HG02763 (cell line): ENCODE measurements around the gene MYBBP1A.

ENCODE experiments used
- ATAC-seq: cut with Tn5 transposase; IDR thresholded peaks from one replicate; pipeline ENCODE4 v1.9.1; 2021; ENCODE audit warnings: mild to moderate bottlenecking, moderate library complexity; ENCODE audit not compliant: unreplicated experiment

MYBBP1A gene

DNA sequence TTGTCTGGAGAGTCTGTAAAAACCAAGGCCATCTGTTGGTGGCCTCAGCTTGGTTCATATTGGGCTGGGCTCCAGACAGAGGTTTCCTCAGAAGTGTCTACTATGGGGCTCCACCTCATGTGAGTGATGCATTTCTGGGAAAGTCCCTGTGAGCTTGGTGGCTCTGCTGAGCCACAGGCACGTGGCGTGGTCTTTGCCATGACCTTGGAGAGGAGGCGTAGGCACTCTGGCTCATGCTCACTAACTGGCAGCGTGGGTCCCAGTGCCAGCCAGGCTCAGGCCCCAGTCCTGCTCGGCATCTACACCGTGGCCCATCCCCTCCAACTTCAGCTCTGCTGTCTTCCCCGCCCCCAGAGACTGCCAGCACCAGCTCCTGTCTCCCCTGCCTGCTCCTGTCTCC lies 18.5 kb upstream of the MYBBP1A start:
- no peak for ATAC-seq

DNA sequence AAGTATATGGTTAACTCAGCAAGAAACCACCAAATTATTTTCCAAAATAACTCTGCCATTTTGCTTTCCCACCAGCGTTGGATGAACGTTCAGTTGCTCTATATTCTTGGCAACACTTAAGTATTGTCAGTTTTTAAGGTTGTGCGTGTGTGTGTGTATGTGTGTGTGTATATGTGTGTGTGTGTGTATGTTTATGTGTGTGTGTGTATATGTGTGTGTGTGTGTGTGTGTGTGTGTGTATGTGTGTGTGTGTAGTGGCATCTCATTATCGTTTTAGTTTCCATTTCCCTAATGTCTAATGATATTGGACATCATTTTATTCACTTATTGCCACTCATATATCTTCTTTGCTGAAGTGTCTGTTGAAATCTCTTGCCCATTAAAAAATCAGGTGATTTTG lies 17.9 kb upstream of the MYBBP1A start:
- no peak for ATAC-seq

DNA sequence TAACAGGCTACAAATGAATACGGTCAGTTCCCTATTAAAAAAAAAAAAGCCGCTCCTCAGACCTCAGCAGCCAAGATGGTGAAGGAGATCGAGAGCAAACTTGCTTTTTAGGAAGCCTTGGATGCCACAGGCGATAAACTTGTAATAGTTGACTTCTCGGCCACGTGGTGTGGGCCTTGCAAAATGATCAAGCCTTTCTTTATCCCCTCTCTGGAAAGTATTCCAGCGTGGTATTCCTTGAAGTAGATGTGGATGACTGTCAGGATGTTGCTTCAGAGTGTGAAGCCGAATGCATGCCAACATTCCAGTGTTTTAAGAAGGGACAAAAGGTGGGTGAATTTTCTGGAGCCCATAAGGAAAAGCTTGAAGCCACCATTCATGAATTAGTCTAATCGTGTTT lies 16.9 kb upstream of the MYBBP1A start:
- no peak for ATAC-seq

DNA sequence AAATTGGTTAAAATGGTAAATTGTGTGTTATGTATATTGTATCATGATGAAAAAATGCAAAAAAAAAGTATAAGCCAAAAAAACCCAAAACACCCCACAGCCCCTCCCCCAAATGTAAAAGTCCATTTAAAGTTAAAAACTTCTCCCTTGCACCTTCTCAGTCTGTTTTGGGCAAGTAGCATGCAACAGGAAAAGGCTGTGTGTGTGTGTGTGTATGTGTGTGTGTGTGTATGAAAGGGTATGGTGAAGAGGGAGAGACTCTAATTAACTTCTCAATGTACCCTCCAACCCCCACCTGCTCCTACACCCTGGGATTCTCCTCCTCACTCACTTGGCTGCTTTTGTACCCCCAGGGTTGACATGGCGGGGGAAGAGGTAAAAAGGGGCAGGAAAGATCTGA lies 14.4 kb upstream of the MYBBP1A start:
- no peak for ATAC-seq

DNA sequence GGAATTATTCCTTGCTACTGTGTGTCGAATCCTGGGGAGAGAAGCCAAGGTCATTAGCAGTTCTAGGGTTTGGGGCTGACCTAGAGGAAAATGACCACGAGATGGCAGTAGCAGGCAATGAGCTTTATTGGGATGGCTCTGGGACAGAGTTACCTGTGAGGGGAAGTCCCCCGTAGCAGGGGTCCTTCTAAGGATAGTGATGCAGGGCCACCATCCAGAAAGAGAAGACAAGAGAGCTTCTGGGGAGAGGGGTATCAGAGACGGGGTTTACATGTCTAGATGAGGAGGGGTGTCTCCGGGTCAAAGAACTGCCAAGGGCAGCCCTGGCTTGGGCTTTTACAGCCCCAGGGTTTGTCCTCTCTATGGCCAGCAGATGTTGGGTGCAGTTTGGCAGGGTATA lies 11.6 kb upstream of the MYBBP1A start:
- ATAC-seq = no peak

DNA sequence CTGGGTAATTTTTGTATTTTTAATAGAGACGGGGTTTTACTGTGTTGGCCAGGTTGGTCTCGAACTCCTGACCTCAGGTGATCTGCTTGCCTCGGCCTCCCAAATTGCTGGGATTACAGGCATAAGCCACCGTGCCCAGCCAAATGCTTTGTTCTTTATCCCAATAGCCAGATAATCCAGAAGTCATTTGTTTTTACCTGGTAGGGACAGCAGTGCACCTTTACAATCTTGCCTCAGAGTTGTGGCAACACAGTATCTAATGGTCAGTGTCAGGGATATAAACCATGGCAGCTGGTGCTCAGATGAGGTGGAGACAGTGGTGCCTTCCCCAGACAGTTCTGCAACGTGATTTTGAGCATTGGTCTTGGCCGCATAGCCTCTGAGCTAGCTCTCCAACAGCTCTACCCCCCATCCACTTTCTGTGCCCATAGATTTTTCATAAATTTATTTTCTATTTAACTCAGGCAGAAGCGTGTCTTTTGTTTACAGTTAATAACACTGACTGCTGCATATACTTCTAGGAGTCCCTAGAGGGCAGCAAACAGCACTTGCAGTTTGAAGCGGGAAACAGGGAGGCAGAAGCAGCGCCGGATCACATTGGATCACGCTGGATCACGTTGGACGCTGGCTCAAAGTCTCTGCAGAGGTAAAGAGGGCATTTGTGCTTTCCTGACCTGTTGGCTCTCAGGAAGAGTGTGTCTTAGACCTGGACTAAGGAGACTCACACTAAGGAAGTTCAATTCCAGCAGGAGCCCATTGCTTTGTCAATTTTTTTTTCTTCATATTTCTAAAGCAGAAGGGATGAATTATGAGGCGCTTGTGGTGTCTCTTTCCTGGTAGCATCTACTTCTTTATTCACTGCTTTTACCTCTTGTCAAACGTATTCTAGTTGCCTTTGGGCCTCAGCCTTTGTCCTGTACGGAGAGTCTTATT lies 10.3 kb upstream of the MYBBP1A start:
- ATAC-seq = no peak

DNA sequence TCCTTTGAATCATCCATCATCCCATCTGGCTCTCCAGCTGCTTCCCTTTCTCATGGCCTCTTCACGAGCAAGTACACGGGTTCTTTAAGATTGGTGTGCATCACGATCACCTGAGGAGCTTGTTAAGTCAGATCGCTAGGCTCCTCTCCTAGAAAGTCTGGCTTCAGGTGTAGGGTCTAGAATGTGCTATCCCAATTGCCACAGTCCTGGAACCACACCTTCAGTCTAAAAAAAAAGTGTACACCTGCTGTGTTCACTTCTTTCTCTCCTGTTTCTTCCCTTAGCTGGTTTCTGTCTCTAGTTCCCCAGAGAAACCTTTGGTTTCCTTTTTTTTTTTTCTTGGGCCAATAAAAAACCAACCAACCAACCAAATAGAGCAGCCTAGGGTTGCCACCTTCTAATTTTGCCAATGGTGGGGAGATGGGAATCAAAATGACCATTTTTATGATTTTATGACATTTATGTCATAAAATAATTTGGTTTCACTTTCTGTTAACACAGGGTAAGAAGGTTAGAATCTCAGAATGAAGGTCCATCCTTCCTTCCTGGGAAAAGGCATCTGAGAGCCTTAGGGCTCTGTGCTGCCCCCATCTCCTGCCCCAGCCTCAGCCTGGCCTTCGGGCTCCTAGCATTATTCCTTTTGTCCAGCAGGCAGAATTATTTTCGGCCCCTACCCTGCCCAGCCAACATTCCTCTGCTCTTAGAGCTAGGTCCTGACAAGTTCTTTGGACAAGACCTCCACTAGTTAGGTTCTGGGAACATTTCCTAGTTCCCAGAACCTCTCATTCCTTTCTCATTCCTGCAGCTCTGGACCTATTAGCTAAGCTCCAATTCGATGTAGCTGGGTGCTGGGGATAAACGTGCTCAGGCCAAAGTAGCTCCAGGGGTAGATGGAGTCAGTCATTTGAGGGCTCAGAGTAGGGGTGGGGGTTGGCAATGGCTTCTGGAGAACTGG lies 7.1 kb upstream of the MYBBP1A start:
- ATAC-seq = no peak

DNA sequence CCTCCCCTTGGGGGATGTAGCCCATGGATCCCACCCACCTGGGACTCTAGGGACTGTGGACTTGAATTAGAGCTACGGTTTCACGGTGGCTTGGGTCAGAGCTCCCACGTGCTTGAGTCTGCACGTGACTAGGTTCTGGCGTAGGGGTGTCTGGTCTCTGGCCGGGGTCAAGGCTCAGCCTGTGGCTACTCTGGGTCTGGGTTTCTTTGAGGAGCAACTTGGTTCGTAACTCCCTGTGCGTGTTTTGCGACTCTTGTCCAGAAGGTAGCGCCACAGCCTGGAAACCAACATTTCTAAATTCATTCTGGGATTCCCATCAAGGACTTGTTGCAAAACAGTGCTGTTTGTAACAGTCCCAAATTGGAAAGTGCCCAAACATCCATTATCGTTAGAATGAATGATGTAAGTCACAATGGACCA lies 5.7 kb upstream of the MYBBP1A start:
- no peak for ATAC-seq

DNA sequence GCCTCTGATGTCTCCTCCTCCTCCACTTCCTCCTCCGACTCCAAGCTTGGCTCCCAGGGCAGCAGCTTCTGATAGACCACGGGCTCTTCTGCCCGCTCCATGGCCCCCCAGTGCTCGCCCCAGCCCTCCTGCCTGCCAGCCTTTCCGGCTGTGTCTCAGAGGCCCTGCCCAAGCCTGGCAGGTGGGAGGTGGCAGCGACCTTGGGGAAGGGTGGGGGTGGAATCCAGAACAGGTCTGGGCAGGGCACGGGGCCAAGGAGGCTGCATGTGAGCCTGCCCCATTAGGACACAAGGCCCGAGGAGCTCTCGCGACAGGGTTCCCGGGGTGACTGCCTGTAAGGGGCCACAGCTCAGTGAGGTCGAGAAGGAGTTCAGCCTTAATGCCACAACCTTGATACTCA lies 5.2 kb upstream of the MYBBP1A start, which contains the start of gene GGT6:
GGT6 (minus strand) TSS at position 157 of the 400 bp plus-strand sequence; CDS start at position 101, 56 bp downstream.
- ATAC-seq = no peak

DNA sequence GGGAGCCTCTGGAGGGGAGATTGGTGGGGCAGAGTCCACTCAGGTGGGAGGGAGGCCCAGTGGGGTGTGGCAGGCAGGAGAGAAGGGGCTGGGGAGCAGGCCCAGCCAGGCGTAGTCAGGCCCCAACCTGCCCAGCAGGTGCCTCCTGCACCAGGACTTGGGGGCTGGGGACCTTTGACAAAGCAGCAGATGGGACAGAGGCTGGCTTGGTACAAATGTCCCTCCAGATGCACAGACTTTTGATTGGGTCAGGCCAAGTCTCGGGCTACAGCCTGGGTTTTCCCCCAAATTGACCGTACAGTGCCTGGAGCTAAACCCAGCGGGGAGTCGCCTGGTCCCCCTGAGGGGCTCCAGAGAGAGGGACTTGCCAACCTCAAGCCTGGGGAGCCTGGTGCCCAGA lies 4.8 kb upstream of the MYBBP1A start:
- ATAC-seq = no peak

DNA sequence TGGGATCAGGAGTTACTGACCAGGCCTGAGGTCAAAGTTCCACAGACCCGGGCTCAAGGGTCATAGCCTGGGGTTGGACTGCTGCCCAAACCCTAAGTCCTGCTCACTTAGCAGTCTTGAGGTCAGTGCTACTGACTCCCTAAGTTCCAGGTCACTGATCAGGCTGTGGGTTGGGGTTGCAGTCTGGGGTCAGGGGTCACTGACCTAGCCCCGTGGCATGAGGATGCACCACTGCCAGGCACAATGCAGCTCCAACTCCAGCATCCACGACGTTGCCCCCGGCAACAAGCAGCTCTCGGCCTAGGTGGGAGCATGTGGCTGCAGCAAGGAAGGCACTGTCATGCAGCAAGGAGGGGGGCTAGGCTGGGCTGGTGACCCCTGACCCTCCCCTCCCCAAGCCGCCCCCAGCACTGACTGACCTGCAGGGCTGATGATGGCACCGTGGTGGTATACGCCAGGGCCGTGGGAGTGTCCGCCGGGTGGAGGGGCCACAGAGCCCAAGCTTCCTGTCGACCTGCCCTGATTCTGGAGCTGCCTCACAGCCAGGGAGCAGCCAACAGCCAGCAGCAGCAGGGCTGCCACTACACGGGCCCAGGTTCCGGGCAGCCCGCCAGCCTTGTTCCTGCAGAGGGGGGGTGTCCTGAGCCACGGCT lies 4.1 kb upstream of the MYBBP1A start:
- ATAC-seq = no peak

DNA sequence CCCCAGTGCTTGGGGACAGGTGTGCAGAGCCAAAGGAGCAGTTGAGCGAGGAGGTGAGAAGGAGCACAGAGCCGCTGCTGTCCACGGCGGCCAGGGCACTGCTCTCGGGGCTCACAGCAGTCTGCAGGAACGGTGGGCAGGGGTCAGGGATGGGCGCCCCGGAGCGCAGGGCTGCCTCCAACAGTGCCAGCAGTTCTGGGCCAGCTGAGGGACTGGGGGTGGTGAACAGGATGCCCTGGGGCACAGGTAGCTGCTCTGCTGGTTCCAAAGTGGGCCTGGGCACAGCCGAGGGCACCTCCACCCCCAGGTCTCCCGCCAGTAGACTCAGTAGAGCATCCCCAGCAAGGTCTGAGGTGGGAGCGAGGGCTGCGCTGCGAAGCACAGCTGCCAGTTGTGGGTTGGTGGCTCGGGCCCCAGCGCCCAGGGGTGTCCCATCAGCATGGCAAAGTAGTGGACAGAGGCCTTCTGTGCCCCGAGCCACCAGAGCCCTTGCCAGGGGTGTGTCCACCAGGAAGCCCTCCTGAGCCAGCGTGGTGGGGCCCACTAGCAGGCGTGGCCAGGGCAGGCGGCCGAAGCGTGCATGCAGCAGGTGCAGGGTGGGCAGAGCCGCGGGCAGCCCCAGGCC lies 3.3 kb upstream of the MYBBP1A start:
- no peak for ATAC-seq

DNA sequence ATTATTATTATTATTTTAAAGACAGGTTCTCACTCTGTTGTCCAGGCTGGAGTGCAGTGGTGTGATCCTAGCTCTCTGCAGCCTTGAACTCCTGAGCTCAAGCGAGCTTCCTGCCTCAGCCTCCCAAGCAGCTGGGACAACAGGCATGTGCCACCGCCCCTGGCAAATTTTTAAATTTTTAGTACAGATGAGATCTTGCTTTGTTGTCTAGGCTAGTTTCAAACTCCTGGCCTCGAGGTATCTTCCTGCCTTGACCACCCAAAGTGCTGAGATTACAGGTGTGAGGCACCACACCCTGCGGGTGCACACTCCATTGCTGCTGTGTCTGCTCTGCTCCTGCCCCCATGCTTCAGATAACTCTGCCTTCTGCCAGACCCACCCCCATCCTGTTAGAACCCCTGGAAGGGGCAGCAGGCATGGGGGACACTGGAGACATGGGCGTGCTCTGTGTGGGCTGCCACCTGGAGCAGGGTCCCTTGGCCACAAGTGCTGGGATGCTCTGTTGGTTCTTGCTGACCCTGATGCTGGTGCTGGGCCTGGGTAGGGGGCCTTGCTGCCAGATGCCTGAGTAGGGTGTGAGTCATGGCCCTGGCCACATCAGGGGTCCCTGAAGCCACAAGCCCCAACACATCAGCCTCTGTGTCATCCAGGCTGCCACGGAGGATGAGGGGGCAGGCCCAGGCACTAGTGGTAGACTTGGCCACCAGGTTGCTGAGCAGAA lies 2.6 kb upstream of the MYBBP1A start:
- ATAC-seq = no peak

DNA sequence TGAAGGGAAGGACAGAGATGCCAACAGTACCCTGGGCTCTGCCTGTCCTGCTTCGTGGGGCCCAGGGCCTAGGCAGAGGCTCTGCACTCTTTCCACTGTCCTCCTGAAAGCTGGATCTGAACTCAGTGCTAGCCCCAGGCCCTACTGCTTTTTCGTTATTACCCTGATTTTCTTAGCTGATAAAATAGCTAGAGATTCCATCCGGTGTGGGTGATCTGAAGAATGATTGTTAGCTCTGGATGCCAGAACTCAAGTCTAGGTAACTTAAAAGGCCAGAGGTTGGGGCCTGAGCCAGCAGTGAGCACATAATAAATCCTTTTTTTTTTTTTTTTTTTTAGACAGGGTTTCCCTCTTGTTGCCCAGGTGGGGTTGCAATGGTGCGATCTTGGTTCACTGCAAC lies 1.8 kb upstream of the MYBBP1A start:
- ATAC-seq = no peak

DNA sequence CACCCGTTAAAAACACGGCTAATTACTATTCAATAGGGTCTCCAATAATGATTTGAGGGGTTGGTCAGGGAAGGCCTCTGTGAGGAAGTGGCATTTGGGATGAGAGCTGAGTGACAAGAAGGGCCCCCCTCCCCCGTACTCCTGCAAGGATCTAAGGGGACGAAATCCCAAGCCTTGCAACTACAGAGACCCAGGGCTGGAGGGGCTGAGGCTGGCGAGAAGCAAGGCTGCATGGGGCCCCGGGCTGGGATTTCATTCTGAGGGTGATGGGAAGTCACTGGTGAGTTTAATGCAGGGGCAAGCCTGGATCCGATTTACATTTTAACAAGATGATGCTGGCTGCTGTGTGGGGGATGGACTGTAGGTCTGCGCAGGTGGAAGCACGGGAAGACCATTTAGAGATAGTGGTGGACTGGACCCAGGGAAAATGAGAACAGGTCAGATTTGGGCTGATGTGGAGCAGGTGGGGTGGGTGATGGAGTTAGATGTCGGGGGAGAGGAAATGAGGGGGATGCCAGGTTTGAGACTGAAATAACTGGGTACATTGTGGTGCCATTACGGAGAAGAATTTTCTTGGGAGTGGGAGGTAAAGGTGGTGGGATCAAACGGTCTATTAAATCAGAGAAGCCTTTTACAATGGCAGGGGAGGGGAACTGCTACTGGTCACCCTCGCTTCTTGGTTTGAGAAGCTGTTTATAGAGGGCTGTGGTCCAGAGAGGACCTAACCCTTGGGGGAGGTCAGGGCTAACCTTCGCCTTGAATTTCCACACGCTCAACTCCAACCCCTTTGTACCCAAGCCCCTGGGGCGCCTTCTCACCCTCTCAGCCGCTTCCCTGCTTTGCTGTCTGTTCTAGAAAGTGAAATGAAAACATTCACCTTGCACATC lies 932 bp upstream of the MYBBP1A start:
- no peak for ATAC-seq

DNA sequence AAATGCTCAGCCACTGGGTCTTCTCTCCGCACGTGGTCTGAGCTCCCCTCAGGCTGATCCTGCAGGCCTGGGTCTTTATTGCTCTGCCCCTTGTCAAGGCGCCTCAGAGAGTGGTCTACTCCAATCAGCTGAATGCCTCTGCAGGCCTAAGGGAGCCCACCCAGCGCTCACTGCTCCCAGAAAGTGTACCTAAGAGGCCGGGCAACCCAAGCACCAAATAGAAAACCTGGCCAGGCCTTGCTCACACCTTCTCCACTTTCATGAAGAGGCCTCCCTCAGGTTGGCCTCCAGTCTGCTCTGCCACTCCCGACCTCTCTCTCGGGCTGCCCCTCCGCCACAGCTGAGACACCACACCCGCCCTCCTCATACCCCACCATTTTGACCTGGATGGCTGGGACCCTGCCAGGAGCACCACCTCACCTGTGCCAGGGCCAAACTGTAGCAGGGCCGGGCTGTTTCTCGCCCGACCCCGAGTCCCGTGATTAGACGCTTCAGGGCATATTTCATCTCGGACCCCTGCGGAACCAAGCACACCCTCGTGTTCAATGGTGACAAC lies 665 bp downstream of the MYBBP1A start:
- no peak for ATAC-seq

DNA sequence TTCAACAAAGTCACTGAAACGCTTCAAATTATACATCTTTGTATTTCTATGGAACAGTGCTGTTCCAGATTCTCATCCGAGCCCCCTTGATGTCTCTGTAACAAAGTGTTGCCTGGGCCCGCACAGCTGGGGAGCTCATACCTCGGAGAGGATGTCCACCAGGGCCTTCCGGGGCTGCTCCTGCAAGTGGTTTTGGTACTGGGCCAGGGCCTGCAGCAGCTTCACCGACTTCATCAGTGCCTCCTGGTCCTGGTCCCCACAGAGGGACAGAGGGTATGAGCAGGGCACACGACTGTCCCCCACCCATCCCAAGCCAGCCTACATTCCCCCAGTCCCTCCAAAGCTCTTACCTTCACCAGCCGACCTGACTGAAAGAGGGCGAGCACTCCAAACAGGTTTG lies 1.5 kb downstream of the MYBBP1A start:
- no peak for ATAC-seq

DNA sequence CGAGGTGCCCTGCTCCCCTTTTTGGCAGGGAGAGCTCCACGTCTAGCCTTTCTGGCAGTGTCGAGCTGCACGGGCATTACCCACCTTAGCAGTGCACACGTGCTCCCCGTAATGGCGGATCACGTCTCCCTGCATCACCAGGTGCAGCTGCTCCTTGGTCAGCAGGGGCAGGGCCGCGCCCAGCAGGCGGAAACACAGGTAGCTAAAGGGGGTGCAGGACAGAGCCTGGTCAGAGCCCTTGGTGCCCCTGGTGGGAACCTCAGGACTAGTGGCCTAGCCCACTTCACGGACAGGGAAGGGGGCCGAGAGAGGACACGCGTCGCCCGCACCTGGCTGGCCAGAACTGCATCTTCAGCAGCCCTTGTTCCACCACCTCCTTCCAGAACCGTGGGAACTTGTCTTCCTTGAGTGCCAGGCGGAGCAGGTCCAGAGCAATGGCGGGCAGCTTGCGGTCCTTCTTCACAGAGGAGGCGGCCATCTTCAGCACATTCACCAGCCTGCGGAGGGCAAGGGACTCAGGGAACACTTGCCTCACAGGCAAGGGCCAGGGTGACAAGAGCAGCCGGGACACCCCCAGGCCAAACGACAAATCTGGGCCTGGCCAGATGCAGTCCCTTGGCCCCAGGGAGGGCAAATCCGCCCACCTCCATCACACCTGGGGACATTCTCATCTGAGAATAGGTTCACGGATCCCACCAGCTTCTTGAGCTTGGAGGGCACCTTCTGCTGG lies 3.2 kb downstream of the MYBBP1A start:
- ATAC-seq = no peak
